Mammary epithelial cell (primary cell): Measurements from ENCODE around the gene HLA-DMB.

Experiments
- CTCF ChIP-seq, 2 donors: IDR thresholded peaks in 1 of 2; conservative IDR thresholded peaks in 1 of 2; 2 replicates each; pipeline ENCODE4 v1.5.1; 2011 to 2012; ENCODE audit warnings: inconsistent platforms in 2 of 2, low read length in 2 of 2, mild to moderate bottlenecking in 2 of 2, control low read depth in 1 of 2, low read depth in 1 of 2; ENCODE audit not compliant: insufficient read depth in 1 of 2; ENCODE audit errors: extremely low read depth in 1 of 2
- EZH2 ChIP-seq: IDR thresholded peaks from 2 replicates; pipeline ENCODE4 v1.6.1; 2012; ENCODE audit warnings: low read length, inconsistent platforms, borderline replicate concordance

GRCh38 chr6:32984622-32985389 is 44.0 kb upstream of the HLA-DMB start:
- TF ChIP-seq CTCF (conservative IDR thresholded peaks at IDR 0.05 in 1 of 2, IDR thresholded peaks at IDR 0.05 in 1 of 2; ENCODE audit: extremely low read depth in 1 of 2, insufficient read depth in 1 of 2, low read depth in 1 of 2, low read length in 2 of 2) (peak; percentile 79 to 92), EZH2 (no peak)
